ENCODE results near the gene STAT5A.

The STAT5A gene

GRCh38 chr17:42276609-42277341 lies 11.5 kb upstream of the STAT5A start:
- peak overlapping the region; percentile 100 for H3K4me2 ChIP-seq (ENCODE audit: low read length, poor library complexity, severe bottlenecking)
- H2AK5ac ChIP-seq (ENCODE audit: low read length, severe bottlenecking), result no peak overlapping the region
- peak overlapping the region; percentile 77 for H4K91ac ChIP-seq (ENCODE audit: low read length)
- peak overlapping the region; percentile 94 for H2BK120ac ChIP-seq (ENCODE audit: low read depth, low read length)
- peak overlapping the region; percentile 96 for H2BK15ac ChIP-seq (ENCODE audit: low read depth, poor library complexity, severe bottlenecking)
- no peaks in the 10 kb centered on the region for H3K9me3 ChIP-seq (ENCODE audit: control insufficient read depth, low read length)
- peak; percentile 92 for DNase-seq
- peak overlapping the region; percentile 96 for H4K8ac ChIP-seq (ENCODE audit: low read length)
- peaks cover 10% of the 10 kb centered on the region for H3K4me1 ChIP-seq (ENCODE audit: control insufficient read depth, insufficient read depth, low read depth, low read length)
- H3K36me3 ChIP-seq (ENCODE audit: control insufficient read depth in 1 of 2, insufficient read depth in 2 of 2, low read depth in 1 of 2, low read length in 2 of 2), result no peaks in the 10 kb centered on the region
- H3K27me3 ChIP-seq (ENCODE audit: control insufficient read depth in 1 of 2, insufficient read depth in 1 of 2, low read length in 2 of 2), result no peaks in the 10 kb centered on the region
- peak overlapping the region; percentile 60 for H3K27ac ChIP-seq (ENCODE audit: low read length, poor library complexity, severe bottlenecking)
- peak overlapping the region; percentile 78 to 95 for H3K4me3 ChIP-seq (ENCODE audit: insufficient read depth in 1 of 2, low read depth in 1 of 2, low read length in 2 of 2)
- H3K23ac ChIP-seq (ENCODE audit: low read length in 2 of 2), result peak overlapping the region in 1 of 2 experiments; percentile 85
- H2AFZ ChIP-seq (ENCODE audit: low read depth, low read length), result peak overlapping the region; percentile 79
- peaks cover 7% of the 10 kb centered on the region for H3K79me1 ChIP-seq (replicated peaks; ENCODE audit: low read length, poor library complexity, severe bottlenecking)
- 1% methylated on average over 44 of the region's 44 CpGs for WGBS
- peak overlapping the region; percentile 93 to 95 for H3K4ac ChIP-seq (ENCODE audit: low read depth in 1 of 2, low read length in 2 of 2)
- H2BK5ac ChIP-seq (ENCODE audit: low read depth, low read length, poor library complexity, severe bottlenecking), result peak overlapping the region; percentile 83
- H3K18ac ChIP-seq (ENCODE audit: low read depth in 1 of 2, low read length in 2 of 2), result peak overlapping the region; percentile 97 to 100
- H3K14ac ChIP-seq (ENCODE audit: low read length in 2 of 2), result peak overlapping the region in 1 of 2 experiments; percentile 96
- peak overlapping the region in 1 of 2 experiments; percentile 74 for H2BK12ac ChIP-seq (ENCODE audit: low read length in 2 of 2)
- H3K9ac ChIP-seq (ENCODE audit: low read length), result peak overlapping the region; percentile 88

- Histone ChIP-seq H2BK5ac (ENCODE audit: low read depth, low read length, poor library complexity, severe bottlenecking) (peak overlapping the region; percentile 40), H4K91ac (ENCODE audit: low read length) (no peak overlapping the region), H3K23ac (ENCODE audit: low read length in 2 of 2) (no peak overlapping the region), H3K4me2 (ENCODE audit: low read length, poor library complexity, severe bottlenecking) (peak overlapping the region; percentile 100), H2AK5ac (ENCODE audit: low read length, severe bottlenecking) (no peak overlapping the region), H2AFZ (ENCODE audit: low read depth, low read length) (no peak overlapping the region), H3K27me3 (ENCODE audit: control insufficient read depth in 1 of 2, insufficient read depth in 1 of 2, low read length in 2 of 2) (no peaks in the 10 kb centered on the region), H3K4me3 (ENCODE audit: insufficient read depth in 1 of 2, low read depth in 1 of 2, low read length in 2 of 2) (no peak overlapping the region), H3K27ac (ENCODE audit: low read length, poor library complexity, severe bottlenecking) (no peak overlapping the region), H3K9ac (ENCODE audit: low read length) (no peak overlapping the region), H2BK12ac (ENCODE audit: low read length in 2 of 2) (no peak overlapping the region), H3K18ac (ENCODE audit: low read depth in 1 of 2, low read length in 2 of 2) (no peak overlapping the region), H3K36me3 (ENCODE audit: control insufficient read depth in 1 of 2, insufficient read depth in 2 of 2, low read depth in 1 of 2, low read length in 2 of 2) (no peaks in the 10 kb centered on the region), H4K8ac (ENCODE audit: low read length) (no peak overlapping the region), H2BK15ac (ENCODE audit: low read depth, poor library complexity, severe bottlenecking) (no peak overlapping the region), H3K4me1 (ENCODE audit: control insufficient read depth, insufficient read depth, low read depth, low read length) (peaks cover 10% of the 10 kb centered on the region), H3K9me3 (ENCODE audit: control insufficient read depth, low read length) (no peaks in the 10 kb centered on the region), H3K4ac (ENCODE audit: low read depth in 1 of 2, low read length in 2 of 2) (no peak overlapping the region), H2BK120ac (ENCODE audit: low read depth, low read length) (no peak overlapping the region), H3K79me1 (replicated peaks; ENCODE audit: low read length, poor library complexity, severe bottlenecking) (peaks cover 6% of the 10 kb centered on the region), H3K14ac (ENCODE audit: low read length in 2 of 2) (no peak overlapping the region)
- 50% methylated on average over 6 of the region's 6 CpGs for WGBS
- DNase-seq, result no peak
Measured at GRCh38 chr17:42277342-42277712, 11.0 kb upstream of the STAT5A start.

DNA sequence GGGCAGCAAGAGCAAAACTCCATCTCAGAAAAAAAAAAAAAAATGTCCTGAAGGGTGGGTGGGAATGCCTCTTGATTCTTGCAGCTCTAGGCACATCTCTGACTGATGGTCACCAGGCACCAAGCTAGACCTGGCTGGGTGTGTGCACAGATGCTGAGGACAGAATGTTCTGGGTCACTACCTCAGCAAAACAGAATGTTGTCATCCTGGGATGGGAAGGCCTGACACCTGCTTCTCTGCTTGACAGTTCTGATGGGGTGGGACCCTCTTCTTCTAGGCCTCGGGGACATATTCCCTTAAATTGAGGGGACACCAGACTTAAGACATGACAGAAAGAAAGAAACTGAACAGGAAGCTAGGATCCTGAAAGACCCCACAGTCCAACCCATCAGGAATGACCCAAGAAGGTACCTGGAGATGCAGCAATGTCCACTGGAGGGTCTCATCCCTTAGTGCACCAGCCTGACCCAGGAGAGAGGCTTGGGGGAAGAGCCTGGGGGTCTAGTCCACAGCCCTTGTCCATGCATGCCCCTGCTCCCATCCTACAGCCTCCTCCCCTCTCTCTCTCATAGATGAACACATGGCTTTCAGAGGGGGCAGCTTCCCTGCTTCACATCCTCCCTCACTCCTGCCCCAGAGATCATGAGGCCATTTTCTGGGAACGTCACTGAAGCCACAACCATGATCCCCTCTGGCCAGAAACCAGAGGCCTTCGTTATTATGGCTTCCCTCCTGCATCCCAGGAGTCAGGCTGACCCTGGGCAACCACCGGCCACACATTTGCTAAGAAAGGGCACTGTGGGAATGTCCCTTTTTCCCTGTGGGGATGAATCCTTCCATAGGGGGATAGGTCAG lies 8.3 kb upstream of the STAT5A start:
- H2AK5ac ChIP-seq (ENCODE audit: low read length, severe bottlenecking), result no peak overlapping the region
- no peak overlapping the region for H3K4me3 ChIP-seq (ENCODE audit: insufficient read depth in 1 of 2, low read depth in 1 of 2, low read length in 2 of 2)
- H3K4me1 ChIP-seq (ENCODE audit: control insufficient read depth, insufficient read depth, low read depth, low read length), result peaks cover 10% of the 10 kb centered on the region
- no peak overlapping the region for H3K4me2 ChIP-seq (ENCODE audit: low read length, poor library complexity, severe bottlenecking)
- peaks cover 0 to 3% of the 10 kb centered on the region in 2 experiments for H3K36me3 ChIP-seq (ENCODE audit: control insufficient read depth in 1 of 2, insufficient read depth in 2 of 2, low read depth in 1 of 2, low read length in 2 of 2)
- no peaks in the 10 kb centered on the region for H3K9me3 ChIP-seq (ENCODE audit: control insufficient read depth, low read length)
- H3K14ac ChIP-seq (ENCODE audit: low read length in 2 of 2), result peak overlapping the region in 1 of 2 experiments; percentile 51
- no peak overlapping the region for H3K9ac ChIP-seq (ENCODE audit: low read length)
- 86% methylated on average over 4 of the region's 4 CpGs for WGBS
- H4K91ac ChIP-seq (ENCODE audit: low read length), result no peak overlapping the region
- no peak overlapping the region for H2BK15ac ChIP-seq (ENCODE audit: low read depth, poor library complexity, severe bottlenecking)
- DNase-seq, result no peak
- no peak overlapping the region for H2BK120ac ChIP-seq (ENCODE audit: low read depth, low read length)
- no peak overlapping the region for H3K27ac ChIP-seq (ENCODE audit: low read length, poor library complexity, severe bottlenecking)
- no peak overlapping the region for H2BK12ac ChIP-seq (ENCODE audit: low read length in 2 of 2)
- H3K18ac ChIP-seq (ENCODE audit: low read depth in 1 of 2, low read length in 2 of 2), result no peak overlapping the region
- H2BK5ac ChIP-seq (ENCODE audit: low read depth, low read length, poor library complexity, severe bottlenecking), result no peak overlapping the region
- H4K8ac ChIP-seq (ENCODE audit: low read length), result no peak overlapping the region
- no peak overlapping the region for H3K4ac ChIP-seq (ENCODE audit: low read depth in 1 of 2, low read length in 2 of 2)
- H3K27me3 ChIP-seq (ENCODE audit: control insufficient read depth in 1 of 2, insufficient read depth in 1 of 2, low read length in 2 of 2), result no peaks in the 10 kb centered on the region
- peaks cover 5% of the 10 kb centered on the region for H3K79me1 ChIP-seq (replicated peaks; ENCODE audit: low read length, poor library complexity, severe bottlenecking)
- peak overlapping the region in 1 of 2 experiments; percentile 84 for H3K23ac ChIP-seq (ENCODE audit: low read length in 2 of 2)
- no peak overlapping the region for H2AFZ ChIP-seq (ENCODE audit: low read depth, low read length)

DNA sequence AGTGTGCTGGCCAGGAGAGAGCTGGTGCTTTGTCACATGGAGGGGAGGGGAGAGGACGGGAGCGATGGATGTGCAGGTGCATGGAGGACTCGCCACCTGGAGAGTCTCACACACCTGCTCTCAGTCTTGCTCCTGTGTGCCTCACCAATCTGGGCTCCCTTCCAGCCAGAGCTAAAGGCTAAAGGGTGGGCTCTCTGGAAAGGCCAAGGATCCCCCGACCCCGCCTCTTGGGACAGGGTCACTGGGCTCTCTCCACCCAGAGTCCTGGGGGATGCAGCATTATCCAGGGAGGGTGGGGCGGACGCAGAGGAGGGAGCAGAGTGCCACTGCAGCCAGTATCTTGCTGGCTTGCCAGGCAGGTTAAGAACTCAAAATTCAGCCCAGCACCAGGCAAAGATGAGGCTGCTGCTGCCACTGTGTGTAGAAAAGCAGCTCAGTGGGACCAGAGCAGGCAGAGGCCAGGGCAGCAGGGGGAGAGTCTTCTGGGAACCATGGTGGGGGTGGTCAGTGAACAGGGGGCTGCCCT lies 6.7 kb upstream of the STAT5A start:
- H3K4me1 ChIP-seq (ENCODE audit: control insufficient read depth, insufficient read depth, low read depth, low read length), result peaks cover 8% of the 10 kb centered on the region
- H4K8ac ChIP-seq (ENCODE audit: low read length), result no peak overlapping the region
- no peak overlapping the region for H2AK5ac ChIP-seq (ENCODE audit: low read length, severe bottlenecking)
- H3K27ac ChIP-seq (ENCODE audit: low read length, poor library complexity, severe bottlenecking), result no peak overlapping the region
- H3K9me3 ChIP-seq (ENCODE audit: control insufficient read depth, low read length), result no peaks in the 10 kb centered on the region
- no peak overlapping the region for H3K9ac ChIP-seq (ENCODE audit: low read length)
- H3K27me3 ChIP-seq (ENCODE audit: control insufficient read depth in 1 of 2, insufficient read depth in 1 of 2, low read length in 2 of 2), result no peaks in the 10 kb centered on the region
- no peak overlapping the region for H3K14ac ChIP-seq (ENCODE audit: low read length in 2 of 2)
- no peak overlapping the region for H2BK5ac ChIP-seq (ENCODE audit: low read depth, low read length, poor library complexity, severe bottlenecking)
- no peak overlapping the region for H3K4me3 ChIP-seq (ENCODE audit: insufficient read depth in 1 of 2, low read depth in 1 of 2, low read length in 2 of 2)
- no peak overlapping the region for H2BK15ac ChIP-seq (ENCODE audit: low read depth, poor library complexity, severe bottlenecking)
- H3K18ac ChIP-seq (ENCODE audit: low read depth in 1 of 2, low read length in 2 of 2), result no peak overlapping the region
- H3K36me3 ChIP-seq (ENCODE audit: control insufficient read depth in 1 of 2, insufficient read depth in 2 of 2, low read depth in 1 of 2, low read length in 2 of 2), result peaks cover 0 to 3% of the 10 kb centered on the region in 2 experiments
- H2BK120ac ChIP-seq (ENCODE audit: low read depth, low read length), result no peak overlapping the region
- no peak overlapping the region for H2BK12ac ChIP-seq (ENCODE audit: low read length in 2 of 2)
- no peak overlapping the region for H3K4me2 ChIP-seq (ENCODE audit: low read length, poor library complexity, severe bottlenecking)
- 80% methylated on average over 4 of the region's 7 CpGs for WGBS
- no peak overlapping the region for H2AFZ ChIP-seq (ENCODE audit: low read depth, low read length)
- DNase-seq, result no peak
- H3K23ac ChIP-seq (ENCODE audit: low read length in 2 of 2), result no peak overlapping the region
- peak overlapping the region in 1 of 2 experiments; percentile 47 for H3K4ac ChIP-seq (ENCODE audit: low read depth in 1 of 2, low read length in 2 of 2)
- H4K91ac ChIP-seq (ENCODE audit: low read length), result no peak overlapping the region
- no peaks in the 10 kb centered on the region for H3K79me1 ChIP-seq (replicated peaks; ENCODE audit: low read length, poor library complexity, severe bottlenecking)

All from mesenchymal stem cell (in vitro differentiated cells and primary cell).